Measurements from ENCODE around the gene ABTB2. TPM values are rescaled to one million over a fixed set of nuclear protein-coding genes. Genes with fewer than 3 reads are reported as not detected.

The ABTB2 gene
- total and polyA plus RNA-seq, 2 of the 8 experiments (the other 6 are each of a cell fraction or from before 2014, with no cell fraction given), result 7.7 to 10.2 TPM

DNA sequence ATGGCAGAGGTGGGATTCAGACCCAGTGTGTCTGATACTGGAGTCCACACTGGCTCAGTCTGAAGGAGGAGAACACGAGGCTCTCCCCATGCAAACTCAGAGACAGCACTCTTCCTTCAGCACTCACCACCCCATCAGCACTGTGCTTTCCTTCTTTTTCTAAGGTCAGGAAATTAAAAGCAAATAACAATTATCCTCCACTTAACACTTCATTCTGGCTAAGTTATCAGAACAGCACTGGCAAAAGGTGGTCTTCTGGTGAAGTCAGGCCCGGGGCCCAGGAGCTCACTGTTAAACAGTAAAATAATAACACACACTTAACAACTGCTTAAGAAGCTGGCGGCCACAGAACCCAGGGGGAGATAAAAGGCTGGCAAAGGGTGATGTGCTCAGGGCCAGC, 145.2 kb downstream of the ABTB2 start (continued):
- TF ChIP-seq SIN3A (conservative IDR thresholded peaks at IDR 0.05 in 1 of 2, IDR thresholded peaks at IDR 0.05 in 1 of 2; ENCODE audit: low read depth in 1 of 2, low read length in 2 of 2) (no peak), SRF (IDR thresholded peaks at IDR 0.05; ENCODE audit: low read depth, low read length) (no peak), JUND (IDR thresholded peaks at IDR 0.05; ENCODE audit: low read length) (no peak), KDM1A (IDR thresholded peaks at IDR 0.05; ENCODE audit: borderline replicate concordance, low read length) (no peak), HDAC6 (IDR thresholded peaks at IDR 0.05; ENCODE audit: low read depth, low read length) (no peak)
- TF ChIP-seq, protein P1, sequence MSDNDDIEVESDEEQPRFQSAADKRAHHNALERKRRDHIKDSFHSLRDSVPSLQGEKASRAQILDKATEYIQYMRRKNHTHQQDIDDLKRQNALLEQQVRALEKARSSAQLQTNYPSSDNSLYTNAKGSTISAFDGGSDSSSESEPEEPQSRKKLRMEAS (IDR thresholded peaks at IDR 0.05), result no peak
